Stimulated activated CD8-positive, alpha-beta memory T cell treated with anti-CD3 and anti-CD28 coated beads, Interleukin-12 subunit alpha, Interleukin-12 subunit beta, amount 100 ng/mL, for 1 hour (primary cell): Measurements from ENCODE around the gene DHRS1.

Source experiments
- DNase-seq: peaks from one replicate; pipeline ENCODE4 v3.0.0-alpha.2; 2020; ENCODE audit warnings: low read depth

The DHRS1 gene

DNA sequence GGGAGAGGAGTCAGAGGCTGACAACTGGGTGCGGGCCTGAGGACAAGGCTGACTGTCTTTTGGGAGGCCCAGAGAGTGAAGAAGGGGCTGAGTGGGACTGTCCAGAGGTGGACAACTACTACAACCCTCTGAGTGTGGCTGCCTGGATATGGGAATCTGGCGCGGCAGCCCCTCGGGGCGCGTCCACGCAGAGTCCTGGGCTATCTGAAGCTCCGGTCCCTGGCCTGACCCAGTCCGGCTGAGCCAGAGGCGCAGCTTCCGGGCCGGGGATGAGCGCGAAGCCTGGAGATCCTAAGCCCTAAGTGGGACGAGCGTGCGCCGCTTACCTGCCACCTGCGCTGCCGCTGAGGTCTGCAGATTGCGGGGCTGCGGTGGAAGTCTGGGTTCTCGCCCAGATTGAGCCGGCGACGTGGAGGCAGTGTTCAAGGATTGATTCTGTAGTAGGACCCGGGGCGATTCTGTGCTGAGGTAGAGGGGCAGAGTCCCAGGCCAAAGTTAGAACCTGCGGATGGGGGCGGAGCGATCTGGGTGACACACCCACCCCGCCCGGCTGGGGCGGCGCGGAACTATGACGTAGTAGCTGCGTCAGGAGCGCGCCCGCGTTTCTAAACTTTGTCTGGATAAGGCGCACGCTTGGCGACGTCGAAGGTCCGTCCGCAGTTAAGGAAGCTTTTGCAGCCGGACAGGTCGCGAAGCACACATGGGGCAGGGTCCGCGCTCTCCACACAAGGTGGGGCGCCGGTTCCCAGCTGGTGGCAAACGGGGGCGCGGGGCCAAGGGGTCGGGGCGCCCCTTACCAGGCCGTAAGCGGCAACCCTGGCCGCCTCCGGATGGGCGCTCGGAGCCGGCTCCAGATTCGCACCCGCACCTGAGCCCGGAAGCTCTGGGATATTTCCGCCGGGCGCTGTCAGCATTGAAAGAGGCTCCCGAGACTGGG is at the start of gene DHRS1, which contains the start of gene NOP9:
Gene DHRS1, minus strand, starts transcription at position 526 of the 937 bp plus-strand sequence. CDS start 674 bp downstream, outside the sequence.
Gene NOP9, plus strand, starts transcription at position 596 of the 937 bp plus-strand sequence. Its CDS starts 105 bp downstream, at position 701.
- DNase-seq: peak; percentile 89

DNA sequence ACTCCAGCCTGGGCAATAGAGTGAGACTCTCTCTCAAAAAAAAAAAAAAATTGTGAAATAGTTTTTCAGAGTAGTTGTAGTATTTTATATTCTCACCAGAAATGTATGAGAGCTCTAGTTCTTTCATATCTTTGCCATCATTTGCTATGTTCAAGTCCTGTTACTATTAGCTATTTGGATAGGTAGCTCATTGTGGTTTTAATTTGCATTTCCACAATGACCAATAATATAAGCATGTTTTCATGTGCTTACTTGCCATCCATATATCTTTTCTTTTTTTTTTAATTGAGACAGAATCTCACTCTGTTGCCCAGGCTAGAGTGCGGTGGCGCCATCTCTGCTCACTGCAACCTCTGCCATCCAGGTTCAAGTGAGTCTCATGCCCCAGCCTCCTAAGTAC is 48.6 kb upstream of the DHRS1 start:
- no peak for DNase-seq

DNA sequence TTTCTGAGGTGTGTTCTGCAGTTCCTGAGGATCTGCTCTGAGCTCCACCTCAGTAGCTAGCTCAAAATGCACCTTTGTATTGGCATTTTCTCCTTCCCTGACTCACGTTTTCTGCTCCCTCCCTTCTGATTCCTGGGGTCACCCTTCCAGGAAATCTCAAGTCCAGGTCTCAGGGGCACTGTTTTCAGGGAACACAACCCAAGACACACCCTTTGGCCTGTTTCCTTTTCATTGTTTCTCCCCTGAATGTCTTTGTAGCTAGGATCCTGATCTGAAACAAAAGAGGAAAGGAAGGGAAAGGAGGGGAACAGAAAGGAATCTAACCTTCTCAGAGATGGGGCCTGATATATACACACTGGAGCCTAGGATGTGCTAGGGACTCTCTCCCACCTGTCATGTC is 47.6 kb upstream of the DHRS1 start:
- DNase-seq: no peak

DNA sequence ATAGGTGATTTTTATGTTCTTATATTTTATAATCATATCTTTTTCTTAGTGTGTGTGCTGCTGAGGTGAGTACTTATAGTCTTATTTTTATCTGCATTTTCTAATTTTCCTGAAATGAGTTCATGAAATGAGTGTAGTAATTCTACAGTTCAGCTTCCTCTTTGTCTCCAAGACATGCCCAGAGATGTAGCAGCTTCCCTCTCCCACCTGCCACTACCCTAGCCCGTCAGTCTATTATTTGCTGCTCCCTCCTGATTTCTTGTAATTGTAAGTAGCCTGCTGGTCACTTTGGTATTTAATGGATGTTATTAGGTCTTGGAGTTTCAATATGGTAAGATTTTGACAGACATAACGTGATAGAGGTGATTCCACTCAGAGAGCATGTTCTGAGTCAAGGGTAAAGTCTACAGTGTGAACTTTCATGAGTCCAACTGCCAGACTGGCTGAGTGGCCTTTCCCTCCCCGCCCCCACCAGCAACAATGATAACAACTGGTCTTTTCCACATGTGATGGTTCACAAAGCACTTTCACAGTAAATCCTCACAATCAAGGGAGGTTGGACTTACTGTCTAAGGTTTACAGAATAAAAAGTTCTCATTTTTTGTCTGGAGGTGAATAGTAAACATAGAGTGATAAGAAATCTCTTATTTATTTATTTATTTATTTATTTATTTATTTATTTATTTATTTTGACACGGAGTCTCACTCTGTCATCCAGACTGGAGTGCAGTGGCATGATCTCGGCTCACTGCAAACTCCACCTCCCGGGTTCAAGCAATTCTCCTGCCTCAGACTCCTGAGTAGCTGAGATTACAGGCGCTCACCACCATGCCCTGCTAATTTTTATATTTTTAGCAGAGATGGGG is 44.4 kb upstream of the DHRS1 start:
- DNase-seq: no peak

DNA sequence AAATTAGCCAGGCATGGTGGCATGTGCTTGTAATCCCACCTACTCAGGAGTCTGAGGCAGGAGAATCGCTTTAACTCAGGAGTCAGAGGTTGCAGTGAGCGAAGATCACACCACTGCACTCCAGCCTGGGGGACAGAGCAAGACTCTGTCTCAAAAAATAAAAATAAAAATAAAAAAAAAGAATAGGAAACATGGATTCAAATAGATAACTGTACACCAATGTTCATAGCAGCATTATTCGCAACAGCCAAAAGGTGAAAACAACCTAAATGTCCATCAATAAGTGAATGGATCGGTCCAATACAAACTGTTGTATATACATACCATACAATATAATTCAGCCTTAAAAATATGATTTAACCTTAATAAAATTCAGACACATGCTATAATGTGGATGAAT is 43.3 kb upstream of the DHRS1 start:
- no peak for DNase-seq

DNA sequence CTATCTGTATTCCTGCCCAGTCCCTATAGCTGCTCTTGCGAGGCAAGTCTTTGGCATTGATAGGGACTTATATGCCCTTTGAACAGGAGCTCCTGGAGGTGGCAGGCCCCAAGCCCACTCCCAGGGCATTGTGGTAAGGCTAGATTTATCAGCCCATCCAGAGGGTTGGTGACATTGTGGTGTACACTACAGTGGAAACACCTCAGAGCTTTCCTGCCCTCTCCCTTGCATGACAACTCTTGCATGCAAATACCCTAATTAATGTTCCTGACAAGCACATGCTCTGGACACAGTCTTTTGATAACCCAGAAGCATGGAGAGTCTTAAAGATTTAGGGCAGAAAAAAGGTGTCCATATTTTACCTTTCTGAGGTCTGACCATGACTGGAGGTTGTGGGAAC is 41.0 kb upstream of the DHRS1 start:
- DNase-seq: no peak

DNA sequence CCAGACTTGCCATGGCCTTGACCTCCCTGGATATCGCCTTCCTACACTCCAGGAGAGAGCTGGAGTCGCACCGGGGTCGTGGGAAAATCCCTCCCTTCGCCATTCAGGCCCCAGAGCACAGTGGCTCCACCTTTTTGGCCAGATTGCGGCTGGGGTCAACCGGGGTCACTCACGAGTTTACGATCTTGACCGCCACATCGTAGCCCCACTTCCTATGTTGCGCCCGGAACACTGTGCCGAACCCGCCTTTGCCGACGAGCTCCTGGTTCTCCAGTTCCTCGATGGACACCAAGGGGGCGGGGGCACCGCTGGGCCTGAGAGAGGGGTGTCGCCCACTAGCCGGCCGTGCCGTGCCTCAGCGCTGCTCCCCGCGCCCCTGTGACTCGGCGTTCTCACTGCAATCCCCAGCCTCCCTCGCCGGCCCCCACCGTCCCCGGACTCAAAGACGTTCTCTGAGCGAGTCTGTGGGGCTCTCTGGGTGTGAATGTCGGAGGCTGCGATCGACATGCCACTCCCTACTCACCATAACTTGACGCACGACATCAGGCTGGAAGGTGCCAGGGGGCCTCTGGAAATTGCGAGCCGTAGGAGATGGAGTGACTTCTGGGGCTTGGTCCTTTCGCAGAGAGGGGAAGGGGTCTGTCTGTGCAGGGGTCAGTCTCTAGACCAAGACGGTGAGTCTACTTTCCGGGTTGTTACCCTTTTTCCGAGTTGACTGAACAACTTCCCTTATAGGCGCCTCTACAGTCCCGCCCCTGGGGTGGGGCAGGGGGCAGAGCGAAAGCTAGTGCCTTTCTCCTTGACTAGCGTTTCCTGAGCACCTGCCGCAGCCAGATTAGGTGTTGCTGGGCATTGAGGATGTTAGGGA is 39.9 kb upstream of the DHRS1 start, which contains the start of gene RIPK3:
Gene RIPK3, minus strand, starts transcription at position 708 of the 868 bp plus-strand sequence. Its CDS starts 165 bp downstream, at position 543.
- DNase-seq: peak; percentile 52

DNA sequence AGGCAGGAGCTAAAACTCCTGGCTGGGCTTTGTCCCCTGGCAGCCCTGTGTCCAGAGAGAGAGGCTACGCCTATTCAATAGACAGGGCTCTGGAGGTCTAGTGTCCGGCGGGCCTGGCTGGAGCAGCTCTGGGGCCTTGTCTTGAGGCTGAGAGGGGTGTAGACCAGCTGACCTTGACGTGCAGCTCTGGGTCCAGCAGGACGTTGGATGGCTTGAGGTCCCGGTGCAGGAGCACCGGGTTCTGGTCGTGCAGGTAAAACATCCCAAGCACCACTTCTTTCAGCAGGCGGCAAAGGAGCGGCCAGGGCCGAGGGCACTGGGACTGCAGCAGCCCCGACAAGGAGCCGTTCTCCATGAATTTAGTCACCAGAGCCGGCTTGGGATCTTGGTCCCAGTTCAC is 39.3 kb upstream of the DHRS1 start:
- DNase-seq: no peak

DNA sequence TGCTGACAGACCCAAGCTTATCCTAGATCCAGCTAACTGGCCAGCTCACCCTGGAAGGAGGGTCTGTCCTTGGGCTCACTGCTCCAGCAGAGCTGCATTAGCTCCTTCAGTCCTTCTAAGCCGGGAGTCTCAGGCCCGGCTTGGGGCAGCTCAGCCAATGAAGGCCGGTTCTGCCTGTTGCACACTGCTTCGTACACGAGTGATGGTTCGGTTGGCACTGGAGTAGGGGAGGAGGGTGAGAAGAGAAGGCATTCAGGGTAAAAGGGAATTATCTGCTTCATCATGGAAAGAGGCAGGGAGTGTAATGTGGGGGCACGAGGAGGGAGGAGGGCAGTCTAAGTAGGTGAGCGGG is 38.2 kb upstream of the DHRS1 start:
- DNase-seq: no peak

DNA sequence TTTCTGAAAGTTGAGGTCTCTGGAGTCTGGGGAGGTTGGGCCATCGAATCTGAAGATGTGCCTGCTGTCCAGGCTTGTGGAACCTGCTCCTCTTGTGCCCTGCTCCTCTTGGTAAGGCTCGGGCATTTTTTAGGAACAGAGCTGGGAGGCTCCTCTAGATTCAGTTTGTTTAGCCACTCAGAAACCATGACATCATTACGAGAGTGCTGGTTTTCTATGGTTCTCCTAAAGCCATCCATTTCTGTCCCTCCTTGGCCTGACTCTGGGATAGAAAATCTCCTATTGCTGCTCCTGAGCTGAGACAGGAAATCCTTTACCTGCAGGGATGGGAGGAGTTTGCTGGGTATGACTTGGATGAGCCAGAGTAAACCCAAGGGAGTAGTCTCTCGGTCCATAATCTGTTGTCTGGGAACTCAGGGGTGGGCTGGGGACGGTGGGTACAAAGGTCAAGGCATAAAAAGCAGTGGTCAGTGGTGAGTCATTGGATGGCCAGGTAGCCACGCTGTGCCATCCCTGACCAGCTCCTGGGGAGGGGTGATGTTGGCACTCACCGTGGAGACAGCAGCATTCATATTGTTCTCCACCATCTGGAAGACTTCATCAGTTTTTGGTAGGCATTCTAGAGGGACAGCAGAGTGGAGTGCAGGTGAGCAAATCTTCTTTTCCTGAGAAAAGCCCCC is 37.7 kb upstream of the DHRS1 start:
- no peak for DNase-seq

DNA sequence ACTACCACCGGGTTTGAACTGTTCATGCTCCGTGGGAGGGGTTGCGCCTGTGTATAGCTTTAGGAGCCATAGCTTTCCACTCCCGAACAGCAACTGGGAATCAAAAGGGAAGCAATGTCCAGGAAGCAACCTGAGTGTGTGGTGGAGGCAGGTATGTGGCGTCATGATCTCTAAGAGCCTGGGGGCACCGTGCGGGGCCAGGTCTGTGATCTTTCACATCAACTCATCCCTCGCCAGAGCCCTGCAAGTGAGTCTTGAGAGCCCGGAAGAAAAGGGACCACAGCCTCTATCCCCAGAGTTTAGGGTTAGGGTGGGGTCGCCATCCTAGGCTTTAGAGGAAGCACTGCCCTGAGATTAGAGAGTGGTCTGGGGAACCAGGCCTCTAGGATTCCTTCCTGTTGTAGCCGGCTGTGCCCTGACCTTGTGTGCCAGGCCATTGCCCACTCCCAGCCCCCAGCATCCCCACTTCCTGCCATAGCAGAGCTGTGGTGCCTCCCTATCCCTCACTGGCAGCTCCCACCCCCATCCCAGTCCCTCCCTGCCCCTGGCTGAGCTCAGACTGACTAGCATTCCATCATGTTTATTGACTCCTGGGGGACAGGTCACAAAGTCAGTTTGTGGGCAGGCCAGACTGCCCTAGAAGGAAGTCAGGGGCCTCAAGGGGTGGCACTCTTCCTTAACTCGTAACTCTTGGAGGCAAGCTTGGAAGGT is 36.0 kb upstream of the DHRS1 start:
- no peak for DNase-seq

DNA sequence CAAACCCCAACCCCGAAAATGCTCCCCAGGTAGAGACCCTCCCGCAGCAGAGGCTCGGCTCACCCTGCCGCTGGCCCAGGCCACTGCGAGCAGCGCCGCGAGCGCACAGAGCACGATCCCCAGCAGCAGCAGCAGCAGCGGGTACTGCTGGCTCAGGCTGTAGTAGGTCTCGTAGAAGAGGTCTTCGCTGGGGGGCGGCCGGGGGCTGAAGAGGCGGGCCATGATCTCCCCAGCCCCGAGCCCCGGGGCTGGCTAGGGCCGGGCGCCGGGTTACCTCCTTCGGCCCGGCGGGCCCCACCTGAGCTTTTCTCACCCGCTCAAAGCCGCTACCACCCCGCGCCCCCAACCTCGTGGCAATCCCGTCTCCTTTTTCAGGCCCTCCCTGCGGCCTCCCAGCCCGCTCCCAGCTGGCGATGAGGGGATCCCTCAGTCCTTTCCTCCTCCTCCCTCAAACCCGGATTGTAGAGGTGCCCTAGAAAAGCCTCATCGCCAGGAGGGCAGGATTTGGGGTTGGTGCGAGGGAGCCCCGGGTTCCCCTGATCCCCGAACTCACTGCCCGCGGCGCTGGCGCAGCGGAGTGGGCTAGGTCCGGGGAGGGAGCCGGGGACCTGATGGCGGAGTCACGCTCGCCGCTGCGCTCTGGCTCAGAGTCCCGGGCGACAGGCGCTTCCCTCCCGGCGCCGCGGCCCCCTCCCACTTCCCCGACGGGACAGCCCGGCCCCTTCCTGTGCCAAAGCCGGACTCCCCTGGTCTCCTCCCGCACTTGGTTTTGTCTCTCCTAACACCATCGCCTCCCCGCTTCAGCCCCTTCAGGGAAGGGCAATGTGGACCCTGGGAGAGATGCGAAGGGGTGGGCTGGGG is 35.1 kb upstream of the DHRS1 start, which contains the start of gene ADCY4:
Gene ADCY4, minus strand, starts transcription at position 641 of the 861 bp plus-strand sequence. Its CDS starts 419 bp downstream, at position 222.
- no peak for DNase-seq

DNA sequence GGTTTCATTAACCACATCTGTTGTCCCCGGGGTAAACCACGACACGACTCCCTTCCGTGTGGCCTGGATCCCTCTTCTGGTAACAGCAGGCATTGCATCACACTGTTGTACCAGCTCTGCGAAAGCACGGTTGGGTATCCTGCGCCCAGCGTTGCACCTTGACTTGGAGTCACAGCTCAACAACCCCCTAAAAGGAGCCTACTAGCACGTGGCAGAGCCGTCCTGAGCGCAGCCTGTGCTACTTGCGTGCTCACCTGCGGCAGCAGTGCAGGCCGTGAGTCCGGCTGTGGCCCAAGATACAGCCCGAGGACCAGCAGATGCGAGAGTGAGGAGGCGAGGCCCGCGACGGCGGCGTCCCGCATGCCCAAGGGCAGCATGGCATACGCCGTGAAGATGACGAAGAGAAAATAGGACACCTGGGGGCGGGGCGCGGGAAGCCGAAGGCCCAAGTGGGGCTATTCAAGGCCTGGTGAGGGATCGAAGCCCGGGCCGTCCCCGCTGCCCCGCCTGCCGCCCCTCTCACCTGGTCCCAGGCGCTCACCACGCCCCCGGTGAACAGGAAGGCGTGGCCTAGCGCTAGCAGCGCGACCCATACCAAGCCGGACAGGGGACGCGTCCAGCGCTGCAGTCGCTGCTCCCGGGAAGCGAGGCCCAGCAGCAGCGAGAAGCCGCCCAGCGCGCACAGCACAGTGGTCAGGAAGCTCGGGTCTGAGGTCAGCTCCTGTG is 32.9 kb upstream of the DHRS1 start:
- DNase-seq: peak; percentile 71

DNA sequence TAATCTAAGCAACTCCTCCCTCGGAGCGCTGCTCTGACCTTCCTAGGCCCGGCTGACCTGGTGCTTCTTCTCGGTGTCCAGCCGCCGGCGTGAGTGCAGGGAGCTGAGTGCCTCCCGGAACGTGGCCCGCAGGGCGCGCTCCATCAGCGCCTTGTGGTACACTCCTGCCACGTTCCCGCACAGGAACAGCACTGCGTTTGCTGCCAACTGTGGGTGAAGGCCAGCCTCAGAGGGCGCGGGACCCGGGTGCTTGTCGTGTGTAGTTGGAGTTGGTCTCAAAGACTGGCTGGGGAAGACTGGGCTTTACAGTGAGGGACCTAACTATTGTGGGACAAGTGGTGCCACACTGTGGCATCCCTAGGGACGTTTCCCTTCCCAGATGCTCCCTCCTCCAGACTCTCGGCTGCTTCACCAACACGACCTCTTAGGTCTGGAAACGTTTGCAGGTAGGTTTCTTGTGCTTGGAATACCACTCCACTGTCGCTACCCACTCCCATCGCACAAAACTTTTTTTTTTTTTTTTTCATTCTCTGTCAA is 32.2 kb upstream of the DHRS1 start:
- DNase-seq: no peak

DNA sequence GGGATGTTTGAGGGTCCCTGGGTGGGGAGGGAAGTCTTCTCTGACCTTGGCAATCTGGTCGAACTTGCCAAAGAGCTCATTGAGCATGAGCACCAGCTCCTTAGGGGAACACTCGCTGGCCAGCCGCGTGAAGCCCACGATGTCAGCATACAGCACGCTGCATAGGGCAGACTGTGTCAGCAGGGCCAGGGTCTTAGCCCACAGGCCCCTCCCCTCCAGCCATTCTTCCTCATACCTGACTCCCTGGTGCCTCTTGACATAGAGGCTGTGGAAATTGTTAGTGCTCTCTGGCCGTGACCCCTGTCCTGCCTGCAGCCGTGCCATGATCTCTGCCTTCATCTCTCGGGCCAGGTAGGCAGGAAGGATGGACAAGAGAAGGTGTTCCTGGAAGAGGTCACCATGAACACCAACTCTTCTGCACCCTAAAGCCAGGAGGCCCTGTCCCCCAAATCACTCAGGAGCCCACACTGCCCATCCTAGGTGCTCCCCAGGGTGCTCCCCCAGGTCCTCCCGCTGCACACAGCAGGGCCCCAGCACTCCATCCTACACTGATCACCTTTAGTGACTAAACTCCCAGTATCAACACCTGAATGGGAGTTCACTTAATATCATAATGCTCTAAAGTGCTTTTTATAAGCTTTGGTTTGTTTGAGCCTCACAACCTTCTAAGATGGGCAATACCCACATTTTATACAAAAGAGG is 31.5 kb upstream of the DHRS1 start:
- DNase-seq: no peak

DNA sequence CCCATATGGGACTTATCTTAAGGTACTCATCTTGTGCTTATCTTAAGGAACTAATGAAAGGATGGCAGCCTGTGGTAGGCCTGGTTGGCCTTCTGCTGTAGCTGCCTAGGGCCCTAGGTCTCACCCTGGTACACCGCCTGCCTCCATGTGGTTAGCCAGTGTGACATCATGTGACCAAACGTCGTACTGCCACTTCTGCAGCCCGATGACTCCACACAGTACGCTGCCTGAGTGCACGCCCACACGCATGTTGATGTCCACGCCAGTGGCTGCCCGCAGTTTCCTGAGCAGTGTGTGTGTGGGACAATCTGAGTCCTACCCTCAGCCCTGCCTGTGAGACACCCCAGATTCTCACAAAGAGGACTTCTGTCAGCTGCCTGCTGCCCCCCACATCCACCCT is 30.2 kb upstream of the DHRS1 start:
- peak; percentile 50 for DNase-seq

DNA sequence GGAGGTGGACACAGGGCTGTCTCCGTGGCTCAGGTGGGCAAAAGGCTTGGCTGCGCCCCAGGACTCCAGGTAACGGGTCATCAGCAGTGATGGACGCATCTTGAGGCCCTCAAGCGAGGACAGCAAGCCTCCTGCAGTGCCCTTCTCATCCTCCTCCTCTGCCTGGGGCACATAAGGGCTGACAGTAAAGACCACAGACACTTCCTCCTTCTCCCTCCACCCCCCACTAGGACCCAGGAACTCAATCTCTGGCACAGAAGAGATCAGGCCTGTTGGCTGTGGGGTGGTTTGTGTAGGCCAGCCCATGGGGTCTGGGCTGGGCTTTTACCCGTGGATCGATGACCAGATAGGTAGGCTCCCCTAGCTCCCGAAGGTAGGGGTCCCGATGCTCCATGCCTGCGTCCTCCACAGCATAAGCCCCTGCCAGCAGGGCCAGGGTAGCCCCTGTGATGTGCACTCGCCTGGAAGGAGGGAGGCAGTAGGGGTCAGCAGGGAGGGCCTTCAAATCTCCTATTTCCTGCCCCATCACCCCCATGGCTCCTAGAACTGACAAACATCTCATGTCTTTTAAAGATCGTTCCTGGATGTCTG is 29.6 kb upstream of the DHRS1 start:
- DNase-seq: no peak
